GM21447 (cell line): Measurements from ENCODE around the gene SAP30BP.

Experiments
- ATAC-seq: cut with Tn5 transposase; IDR thresholded peaks from one replicate; pipeline ENCODE4 v1.9.1; 2021; ENCODE audit not compliant: unreplicated experiment

The SAP30BP gene

DNA sequence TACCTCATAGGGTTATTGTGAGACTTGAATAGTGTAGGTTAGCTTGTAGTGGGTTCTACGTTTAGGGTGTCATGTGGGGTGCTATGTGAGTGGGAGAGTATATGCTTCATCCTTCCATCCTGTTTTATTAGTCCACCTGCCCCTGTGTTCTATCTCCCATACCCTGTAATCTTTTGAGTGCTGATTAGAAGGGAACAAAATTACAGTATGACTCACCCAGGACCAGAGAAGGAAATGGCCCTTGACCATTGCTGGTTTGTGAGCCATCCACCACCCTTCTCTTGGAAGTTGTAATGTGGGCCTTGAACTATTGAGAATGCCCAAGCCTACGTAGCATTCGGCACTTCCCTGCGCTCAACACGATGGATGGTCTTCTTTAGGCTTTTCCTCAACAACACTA lies 17.1 kb downstream of the SAP30BP start:
- no peak for ATAC-seq

GRCh38 chr17:75684924-75685323 lies 17.8 kb downstream of the SAP30BP start:
- ATAC-seq = no peak

- no peak for ATAC-seq
These were observed 18.4 kb downstream of the SAP30BP start for GRCh38 chr17:75685499-75685898.

DNA sequence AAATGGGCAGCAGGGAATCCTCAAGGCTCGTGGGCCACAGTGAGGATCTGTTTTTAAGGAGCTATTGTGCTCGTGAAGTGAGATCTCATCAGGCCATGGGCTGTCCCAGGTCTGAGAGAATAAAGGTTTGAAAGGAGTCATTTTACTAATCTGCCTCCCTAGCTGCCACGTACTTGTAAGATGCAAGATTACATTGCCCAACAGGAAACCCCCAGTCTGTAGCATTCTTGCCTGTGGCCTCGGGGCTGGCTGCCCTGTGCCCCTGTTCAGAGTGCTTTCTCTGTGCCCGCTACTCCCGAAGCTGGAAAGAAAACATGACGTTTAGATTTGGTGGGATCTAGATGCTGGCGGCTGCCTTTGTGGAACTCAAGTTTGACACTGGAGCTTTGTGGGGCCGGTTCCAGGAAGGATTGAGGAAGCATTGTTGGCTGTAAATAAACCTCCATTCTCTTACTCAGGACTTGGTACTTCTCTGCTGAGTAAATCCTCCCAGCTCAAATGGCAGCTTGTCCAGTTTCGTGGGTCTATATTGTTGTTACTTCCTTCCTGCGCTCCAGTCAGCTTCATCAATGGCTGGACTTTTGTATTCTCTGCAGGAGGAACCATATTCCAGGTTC lies 21.2 kb downstream of the SAP30BP start:
- no peak for ATAC-seq

DNA sequence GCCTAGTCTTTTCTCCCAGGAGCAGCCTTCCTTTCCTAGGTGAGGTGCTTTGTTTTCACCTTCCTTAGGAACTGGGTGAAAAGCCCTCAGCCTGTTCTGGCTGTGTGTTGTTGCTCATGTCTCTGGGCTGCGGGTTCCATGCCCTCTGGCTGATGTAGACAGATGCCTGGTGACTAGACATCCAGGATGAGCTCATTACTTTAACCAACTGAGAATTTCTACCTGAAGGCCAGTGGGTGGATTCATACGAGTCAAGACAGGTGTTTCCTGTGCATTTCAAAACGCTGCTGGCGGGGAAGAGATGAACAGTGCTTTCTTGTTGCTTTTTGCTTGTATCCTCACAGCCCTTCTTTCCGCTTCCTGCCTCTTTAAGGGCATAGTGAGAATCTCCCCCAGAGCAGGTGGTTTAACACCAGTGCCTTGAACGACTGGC lies 22.3 kb downstream of the SAP30BP start:
- ATAC-seq = peak; percentile 55

DNA sequence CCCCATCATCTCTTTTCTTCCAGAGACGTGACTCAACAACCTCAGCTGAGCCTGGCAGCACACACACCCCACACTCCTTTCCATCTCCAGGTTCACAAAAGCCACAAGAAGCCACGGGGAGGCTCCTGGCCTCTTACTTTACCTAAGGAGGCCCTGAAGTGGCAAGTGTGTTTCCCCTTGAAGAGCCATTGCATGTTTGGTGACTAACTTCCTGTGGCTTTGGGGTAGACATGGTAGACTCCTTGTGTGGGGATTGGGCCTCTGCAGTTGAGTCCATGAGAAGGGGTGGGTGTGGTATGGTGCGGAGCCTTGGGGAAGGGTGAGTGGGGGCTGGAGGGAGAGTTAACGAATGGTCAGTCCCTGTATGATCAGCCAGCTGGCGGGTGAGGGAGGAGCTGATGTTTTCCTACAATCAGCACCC lies 24.2 kb downstream of the SAP30BP start:
- ATAC-seq = no peak

GRCh38 chr17:75691801-75692626 lies 24.9 kb downstream of the SAP30BP start:
- no peak for ATAC-seq

DNA sequence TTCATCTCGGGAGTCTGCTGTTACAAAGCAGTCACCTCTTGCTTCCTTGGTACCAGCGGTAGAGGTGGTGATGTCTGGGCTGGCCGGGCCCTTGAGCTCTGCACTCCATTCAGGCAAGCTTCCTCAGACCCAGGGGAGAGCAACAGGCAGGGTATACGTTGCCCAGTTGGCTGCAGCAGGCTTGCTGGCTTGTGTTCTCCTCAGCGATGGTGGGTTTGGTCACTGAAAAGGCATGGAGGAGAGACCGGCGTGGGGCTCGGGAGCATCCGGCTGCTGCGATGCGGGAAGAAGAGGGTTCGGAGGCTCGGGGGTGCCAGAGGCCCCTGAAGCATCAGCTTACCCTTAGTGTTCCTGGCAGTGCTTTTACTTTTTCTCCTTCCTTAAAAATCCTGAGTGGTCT lies 25.8 kb downstream of the SAP30BP start:
- ATAC-seq = no peak

DNA sequence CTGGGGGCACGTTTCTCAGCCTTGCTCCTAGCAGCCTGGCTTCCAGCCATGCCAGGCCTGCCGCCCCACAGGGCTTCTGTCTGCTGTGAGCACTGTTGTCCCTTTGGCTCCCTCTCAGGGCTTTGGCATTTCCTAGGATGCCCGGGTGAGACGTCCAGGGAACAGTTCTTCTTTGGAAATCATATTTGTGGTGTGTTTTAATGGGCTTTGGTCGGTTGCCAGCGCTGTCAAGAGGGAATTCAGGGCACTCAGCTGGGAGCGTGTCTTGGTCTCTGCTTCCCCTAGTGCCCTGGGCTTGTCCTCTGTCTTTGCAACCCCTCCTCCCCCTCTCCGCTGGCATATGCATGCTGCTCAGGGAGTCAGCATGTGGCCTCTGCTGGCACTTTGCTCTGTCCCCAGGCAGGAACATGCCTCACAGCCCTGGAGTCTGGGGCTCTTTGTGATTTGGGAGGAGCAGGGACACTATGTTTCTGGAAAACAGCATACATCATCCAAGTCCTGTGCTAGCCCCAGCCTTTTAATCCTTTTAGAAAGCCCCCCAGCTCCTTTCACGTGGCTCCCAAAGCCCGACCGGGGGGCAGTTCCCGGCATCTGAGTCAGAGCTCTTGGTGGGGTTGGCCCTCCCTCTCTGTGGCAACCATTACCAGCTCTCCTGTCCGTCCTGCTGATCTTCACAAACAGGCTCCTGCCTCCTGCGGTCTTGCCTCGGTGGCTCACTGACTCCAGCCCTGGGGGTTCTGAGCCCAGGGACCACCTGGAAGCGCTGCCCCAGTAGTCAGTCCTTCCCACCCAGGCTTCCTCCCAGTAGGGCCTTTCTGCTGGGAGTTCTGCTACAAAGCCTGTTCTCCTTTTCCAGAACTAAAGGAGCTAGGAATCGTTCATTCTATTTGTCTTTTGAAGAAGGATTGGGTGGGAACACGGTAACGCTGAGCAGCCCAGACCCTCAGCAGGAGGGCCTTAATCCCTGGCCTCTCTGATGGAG lies 26.7 kb downstream of the SAP30BP start:
- no peak for ATAC-seq

GRCh38 chr17:75694536-75694935 lies 27.4 kb downstream of the SAP30BP start:
- no peak for ATAC-seq

GRCh38 chr17:75695141-75695829 lies 28.1 kb downstream of the SAP30BP start:
- no peak for ATAC-seq

- no peak for ATAC-seq
These were observed 28.7 kb downstream of the SAP30BP start for GRCh38 chr17:75695830-75696271.

DNA sequence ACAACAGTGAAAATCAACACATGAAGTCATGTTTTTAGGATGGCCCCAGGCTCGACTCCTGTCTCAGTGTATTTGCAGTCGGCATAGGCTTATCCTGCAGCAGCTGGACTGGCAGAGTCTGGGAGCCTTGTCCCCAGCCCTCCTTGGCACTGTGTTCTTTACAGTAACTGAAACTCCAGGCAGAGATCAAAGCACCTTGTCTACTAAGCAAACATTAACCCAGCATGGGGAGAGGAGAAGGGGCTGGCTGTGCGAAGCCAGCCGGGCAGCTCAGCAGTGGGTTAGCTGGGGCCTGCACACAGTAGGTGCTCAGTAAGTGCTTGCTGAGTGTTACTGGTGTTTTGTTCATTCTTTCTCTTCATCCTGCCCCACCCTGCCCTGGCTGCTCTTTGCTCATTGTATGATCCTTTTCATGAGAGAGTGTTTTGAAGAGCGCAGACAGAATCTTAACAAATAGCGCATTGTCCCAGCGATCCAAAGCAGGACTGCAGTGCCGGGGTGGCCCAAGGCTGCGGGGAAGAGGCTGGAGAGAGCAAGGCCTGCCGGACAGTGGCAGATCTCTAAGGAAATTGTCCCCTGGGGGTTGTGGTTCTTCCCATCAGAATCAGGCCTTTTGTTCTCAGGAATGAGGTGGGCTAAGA lies 30.6 kb downstream of the SAP30BP start:
- ATAC-seq = no peak

DNA sequence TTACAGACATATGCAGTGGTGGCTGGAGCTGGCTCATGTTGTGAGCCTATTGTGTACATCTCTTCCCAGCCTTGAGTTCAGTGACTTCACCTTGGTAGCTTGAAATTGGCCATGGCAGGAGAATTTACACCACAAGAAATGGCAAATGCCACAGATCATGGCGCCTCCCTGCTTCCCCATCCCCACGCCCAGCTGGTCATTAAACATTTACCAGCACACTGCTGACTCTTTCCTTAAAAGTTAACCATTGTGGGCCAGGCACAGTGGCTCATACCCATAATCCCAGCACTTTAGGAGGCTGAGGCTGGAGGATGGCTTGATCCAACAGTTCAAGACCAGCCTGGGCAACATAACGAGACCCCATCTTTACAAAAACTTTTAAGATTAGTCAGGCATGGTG lies 31.5 kb downstream of the SAP30BP start:
- ATAC-seq = no peak

GRCh38 chr17:75701288-75701687 lies 34.1 kb downstream of the SAP30BP start:
- no peak for ATAC-seq

DNA sequence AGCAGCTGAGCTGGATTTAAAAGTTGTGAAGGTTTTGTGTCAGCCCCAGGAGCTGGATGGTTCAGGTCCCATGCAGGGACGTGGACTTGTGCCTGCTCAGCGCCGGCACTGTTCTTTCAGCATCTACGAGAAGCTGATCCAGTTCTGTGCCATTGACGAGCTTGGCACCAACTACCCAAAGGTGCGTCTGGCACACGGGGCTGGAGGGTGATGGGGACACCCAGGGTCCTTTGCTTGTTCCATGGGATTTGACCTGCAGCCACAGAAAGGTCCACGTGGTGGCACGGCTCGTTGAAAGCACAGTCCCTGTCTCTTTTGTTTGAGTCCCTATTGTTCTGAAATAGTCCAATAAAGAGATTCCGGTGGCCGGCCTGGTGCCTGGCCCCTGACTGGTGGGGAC lies 36.1 kb downstream of the SAP30BP start:
- ATAC-seq = no peak

GRCh38 chr17:75703591-75703990 lies 36.5 kb downstream of the SAP30BP start:
- no peak for ATAC-seq

GRCh38 chr17:75704963-75705875 lies 38.1 kb downstream of the SAP30BP start:
- no peak for ATAC-seq

- ATAC-seq = no peak
These were observed 39.0 kb downstream of the SAP30BP start for GRCh38 chr17:75706042-75706728.
